H9 (cell line): ENCODE results near the gene CACNA1D. TPM values are rescaled to one million over a fixed set of nuclear protein-coding genes. Genes with fewer than 3 reads are reported as not detected.

ENCODE experiments used
- DNase-seq: peaks from one replicate; pipeline ENCODE4 v3.0.0-alpha.2; 2017
- H2AFZ ChIP-seq: one replicate; pipeline ENCODE4 v1.6.1; 2013; ENCODE audit warnings: mild to moderate bottlenecking, low read length, control low read depth, moderate library complexity
- H2AK5ac ChIP-seq: 2 replicates; pipeline ENCODE4 v1.6.1; 2013; ENCODE audit warnings: low read length, control low read depth, mixed read lengths; ENCODE audit not compliant: insufficient read length
- H2BK120ac ChIP-seq: one replicate; pipeline ENCODE4 v1.6.1; 2013; ENCODE audit warnings: low read depth, mild to moderate bottlenecking, low read length, control low read depth, inconsistent platforms; ENCODE audit not compliant: poor library complexity, severe bottlenecking
- H2BK12ac ChIP-seq: 2 replicates; pipeline ENCODE4 v1.6.1; 2013; ENCODE audit warnings: low read length, control low read depth, mixed read lengths, low read depth; ENCODE audit not compliant: insufficient read length
- H2BK15ac ChIP-seq: 2 replicates; pipeline ENCODE4 v1.6.1; 2013; ENCODE audit warnings: low read depth, low read length, control low read depth
- H2BK20ac ChIP-seq: one replicate; pipeline ENCODE4 v1.6.1; 2013; ENCODE audit warnings: low read depth, mild to moderate bottlenecking, low read length, control low read depth, inconsistent platforms; ENCODE audit not compliant: poor library complexity, severe bottlenecking
- H2BK5ac ChIP-seq: 2 replicates; pipeline ENCODE4 v1.6.1; 2013; ENCODE audit warnings: low read length, control low read depth, mixed read lengths; ENCODE audit not compliant: insufficient read length
- H3K14ac ChIP-seq: 2 replicates; pipeline ENCODE4 v1.6.1; 2013; ENCODE audit warnings: low read length, control low read depth; ENCODE audit not compliant: insufficient read depth
- H3K18ac ChIP-seq: 2 replicates; pipeline ENCODE4 v1.6.1; 2013; ENCODE audit warnings: low read depth, mild to moderate bottlenecking, mixed read lengths, low read length, control low read depth; ENCODE audit not compliant: insufficient read length
- H3K23ac ChIP-seq: 2 replicates; pipeline ENCODE4 v1.6.1; 2013; ENCODE audit warnings: low read length, control low read depth, mixed read lengths, low read depth; ENCODE audit not compliant: insufficient read length
- H3K23me2 ChIP-seq: 2 replicates; pipeline ENCODE4 v1.6.1; 2013; ENCODE audit warnings: low read depth, mild to moderate bottlenecking, mixed read lengths, low read length, control low read depth; ENCODE audit not compliant: insufficient read length, poor library complexity, severe bottlenecking
- H3K27ac ChIP-seq: 2 replicates; pipeline ENCODE4 v1.5.1; 2013; ENCODE audit warnings: low read length, control low read depth, mixed read lengths, low read depth; ENCODE audit not compliant: insufficient read length
- H3K27me3 ChIP-seq: 2 replicates; pipeline ENCODE4 v1.6.1; 2013; ENCODE audit warnings: low read length, control low read depth, inconsistent platforms; ENCODE audit not compliant: insufficient read depth
- H3K4ac ChIP-seq: 2 replicates; pipeline ENCODE4 v1.6.1; 2013; ENCODE audit warnings: low read depth, mild to moderate bottlenecking, control low read depth, inconsistent platforms, low read length, moderate library complexity
- H3K4me1 ChIP-seq: 2 replicates; pipeline ENCODE4 v1.6.1; 2013; ENCODE audit warnings: low read length, control low read depth, inconsistent platforms; ENCODE audit not compliant: insufficient read depth
- H3K4me2 ChIP-seq: 2 replicates; pipeline ENCODE4 v1.6.1; 2013; ENCODE audit warnings: low read length, control low read depth, mixed read lengths; ENCODE audit not compliant: insufficient read length, insufficient read depth
- H3K56ac ChIP-seq: 2 replicates; pipeline ENCODE4 v1.6.1; 2013; ENCODE audit warnings: low read depth, mild to moderate bottlenecking, mixed read lengths, low read length, control low read depth; ENCODE audit not compliant: insufficient read length
- H3K79me1 ChIP-seq: 2 replicates; pipeline ENCODE4 v1.6.1; 2013; ENCODE audit warnings: low read depth, mild to moderate bottlenecking, moderate library complexity, low read length, control low read depth, inconsistent platforms; ENCODE audit not compliant: insufficient read depth, poor library complexity, severe bottlenecking
- H3K79me2 ChIP-seq: 2 replicates; pipeline ENCODE4 v1.6.1; 2013; ENCODE audit warnings: low read length, control low read depth, inconsistent platforms; ENCODE audit not compliant: insufficient read depth
- H3K9ac ChIP-seq: 2 replicates; pipeline ENCODE4 v1.6.1; 2013; ENCODE audit warnings: low read length, control low read depth, mixed read lengths; ENCODE audit not compliant: insufficient read length; ENCODE audit errors: extremely low read depth
- H3K9me3 ChIP-seq: one replicate; pipeline ENCODE4 v1.6.1; 2013; ENCODE audit warnings: low read depth, low read length, inconsistent platforms; ENCODE audit not compliant: control insufficient read depth
- H3T11ph ChIP-seq: one replicate; pipeline ENCODE4 v1.6.1; 2013; ENCODE audit warnings: mild to moderate bottlenecking, low read length, control low read depth, inconsistent platforms
- H4K20me1 ChIP-seq: one replicate; pipeline ENCODE4 v1.6.1; 2013; ENCODE audit not compliant: control insufficient read depth, insufficient read length, insufficient read depth
- H4K5ac ChIP-seq: 2 replicates; pipeline ENCODE4 v1.6.1; 2013; ENCODE audit warnings: low read depth, mild to moderate bottlenecking, mixed read lengths, low read length, control low read depth; ENCODE audit not compliant: insufficient read length
- H4K8ac ChIP-seq: replicated peaks from 2 replicates; pipeline ENCODE4 v1.6.1; 2013; ENCODE audit warnings: low read length, control low read depth, mixed read lengths, low read depth; ENCODE audit not compliant: insufficient read length
- H4K91ac ChIP-seq: 2 replicates; pipeline ENCODE4 v1.6.1; 2013; ENCODE audit warnings: low read depth, mild to moderate bottlenecking, moderate library complexity, mixed read lengths, low read length, control low read depth; ENCODE audit not compliant: insufficient read length
- H3K27ac Mint-ChIP-seq, 3 experiments: 2 replicates in 2 of 3; 3 replicates in 1 of 3; pipeline ENCODE4 v1.8.0; 2020 to 2021; ENCODE audit warnings: mixed read lengths in 3 of 3, mild to moderate bottlenecking in 1 of 3, moderate library complexity in 1 of 3
- H3K27me3 Mint-ChIP-seq: 2 replicates; pipeline ENCODE4 v1.8.0; 2021; ENCODE audit warnings: low read depth, mild to moderate bottlenecking, moderate library complexity, mixed read lengths
- H3K36me3 Mint-ChIP-seq, 3 experiments: 2 replicates in 2 of 3; 3 replicates in 1 of 3; pipeline ENCODE4 v1.8.0; 2020 to 2021; ENCODE audit warnings: low read depth in 3 of 3, mixed read lengths in 3 of 3; ENCODE audit not compliant: insufficient read depth in 1 of 3
- H3K4me1 Mint-ChIP-seq, 2 experiments: 2 replicates each; pipeline ENCODE4 v1.8.0; 2020; ENCODE audit warnings: mixed read lengths in 2 of 2
- H3K4me3 Mint-ChIP-seq, 2 experiments: 2 replicates in 1 of 2; 3 replicates in 1 of 2; pipeline ENCODE4 v1.8.0; 2020 to 2021; ENCODE audit warnings: mild to moderate bottlenecking in 2 of 2, mixed read lengths in 2 of 2, moderate library complexity in 1 of 2
- H3K9me3 Mint-ChIP-seq, 2 experiments: 2 replicates in 1 of 2; 3 replicates in 1 of 2; pipeline ENCODE4 v1.8.0; 2020; ENCODE audit warnings: mild to moderate bottlenecking in 2 of 2, mixed read lengths in 2 of 2, moderate library complexity in 1 of 2
- CTCF ChIP-seq: fragments of 200-600 bp; sonication (generic); conservative IDR thresholded peaks from 3 replicates; pipeline ENCODE4 v1.8.0; 2021; ENCODE audit warnings: antibody characterized with exemption, mild to moderate bottlenecking
- WGBS: extraction: QIAGEN DNeasy Blood & Tissue Kit; methylation state at CpG from one replicate; pipeline ENCODE4 v1.1.7; 2013; ENCODE audit warnings: missing lambda C conversion rate, low lambda C conversion rate, mixed read lengths; ENCODE audit not compliant: insufficient read length; ENCODE audit errors: extremely low coverage; 5-methylcytosine and 5-hydroxymethylcytosine counted together
- total RNA-seq: library from RNA; stranded (reverse); gene quantifications from 2 replicates; pipeline ENCODE4 v1.2.1, GENCODE V29; 2021

Gene CACNA1D
- total RNA-seq, 1 experiment from 2014 or later: 3.5 TPM

- H2BK20ac ChIP-seq: no peak overlapping the region
- H2BK15ac ChIP-seq: no peak overlapping the region
- no peaks in the 10 kb centered on the region for H3K23me2 ChIP-seq
- H2BK5ac ChIP-seq: no peak overlapping the region
- no peak overlapping the region for H3T11ph ChIP-seq
- H3K27ac ChIP-seq: no peak overlapping the region
- H3K14ac ChIP-seq: no peak overlapping the region
- H3K4me1 ChIP-seq: no peaks in the 10 kb centered on the region; the same call in 1 of the 2 replicates
- no peak overlapping the region for H2BK12ac ChIP-seq
- no peak overlapping the region for H3K4ac ChIP-seq
- no peak overlapping the region for H4K91ac ChIP-seq
- H3K79me1 ChIP-seq: no peaks in the 10 kb centered on the region
- TF ChIP-seq CTCF: no peak
- no peaks in the 10 kb centered on the region for H3K36me3 Mint-ChIP-seq
- H3K56ac ChIP-seq: no peak overlapping the region
- peaks cover 14 to 18% of the 10 kb centered on the region in 2 experiments for H3K4me1 Mint-ChIP-seq
- no peak overlapping the region for H3K9ac ChIP-seq
- DNase-seq: no peak
- WGBS: no CpG with 5 or more reads among the region's 10 CpGs
- H3K9me3 Mint-ChIP-seq: no peaks in the 10 kb centered on the region
- no peak overlapping the region for H2AK5ac ChIP-seq
- H2BK120ac ChIP-seq: no peak overlapping the region
- no peaks in the 10 kb centered on the region for H3K9me3 ChIP-seq
- no peak overlapping the region for H3K4me3 Mint-ChIP-seq
- no peak overlapping the region for H4K5ac ChIP-seq
- no peaks in the 10 kb centered on the region for H3K27me3 ChIP-seq
- H3K27ac Mint-ChIP-seq: no peak overlapping the region
- no peak overlapping the region for H2AFZ ChIP-seq
- H3K79me2 ChIP-seq: no peaks in the 10 kb centered on the region
- no peak overlapping the region for H4K8ac ChIP-seq
- no peak overlapping the region for H3K4me2 ChIP-seq
- H3K18ac ChIP-seq: no peak overlapping the region
- H3K27me3 Mint-ChIP-seq: no peaks in the 10 kb centered on the region; the same call in 1 of the 2 replicates
- no peaks in the 10 kb centered on the region for H4K20me1 ChIP-seq
- no peak overlapping the region for H3K23ac ChIP-seq
Observed at GRCh38 chr3:53806182-53807116, 312.0 kb downstream of the CACNA1D start.
